Endothelial cell of umbilical vein (primary cell): ENCODE results near the gene XXYLT1. TPM values are rescaled to one million over a fixed set of nuclear protein-coding genes. Genes with fewer than 3 reads are reported as not detected.

ENCODE experiments used
- BruUV-seq: library from RNA; stranded (reverse); fragments of 400-500 nt; replicated peaks from 2 replicates; lab custom pipeline; 2021; lab: Mats Ljungman, UMichigan
- CTCF ChIA-PET: fragments of 300-600, 350-600 bp; sonication (Branson Sonifier 250); formaldehyde crosslinking; loops from one replicate; lab custom pipeline; 2021; ENCODE audit warnings: antibody characterized with exemption, inconsistent platforms; lab: Charles Lee
- POLR2A ChIA-PET: fragments of 300-600, 350-600 bp; sonication (Branson Sonifier 250); formaldehyde crosslinking; loops from one replicate; lab custom pipeline; 2021; ENCODE audit warnings: antibody characterized with exemption, inconsistent platforms; lab: Charles Lee
- DNase-seq: peaks from one replicate; pipeline ENCODE4 v3.0.0-alpha.2; 2011; ENCODE audit warnings: low read depth, low spot score
- FAIRE-seq: peaks from 2 replicates; lab custom pipeline; 2011; peaks lifted over from hg19 to GRCh38; lab: Jason Lieb, UNC
- H2AFZ ChIP-seq: 2 replicates; pipeline ENCODE4 v1.6.0; 2012; ENCODE audit warnings: low read depth, low read length, control low read depth, inconsistent platforms
- H3K27ac ChIP-seq: 2 replicates; pipeline ENCODE4 v1.5.1; 2011; ENCODE audit warnings: low read depth, mild to moderate bottlenecking, control low read depth, low read length, moderate library complexity; ENCODE audit not compliant: insufficient read depth
- H3K27me3 ChIP-seq, 2 experiments: 2 replicates each; pipeline versions ENCODE4 v1.6.0 to v1.6.1; 2011; ENCODE audit warnings: low read length in 2 of 2, mixed read lengths in 1 of 2; ENCODE audit not compliant: control insufficient read depth in 2 of 2, insufficient read depth in 2 of 2
- H3K36me3 ChIP-seq, 2 experiments: 2 replicates in 1 of 2; 3 replicates in 1 of 2; pipeline ENCODE4 v1.5.1; 2011; ENCODE audit warnings: low read length in 2 of 2, mild to moderate bottlenecking in 1 of 2, moderate library complexity in 1 of 2; ENCODE audit not compliant: control insufficient read depth in 2 of 2, insufficient read depth in 2 of 2; ENCODE audit errors: extremely low read depth in 1 of 2
- H3K4me1 ChIP-seq: 3 replicates; pipeline ENCODE4 v1.5.1; 2011; ENCODE audit warnings: mild to moderate bottlenecking, low read length; ENCODE audit not compliant: control insufficient read depth, insufficient read depth; ENCODE audit errors: extremely low read depth
- H3K4me2 ChIP-seq: 2 replicates; pipeline ENCODE4 v1.6.1; 2011; ENCODE audit warnings: low read length, control low read depth, mixed read lengths; ENCODE audit not compliant: insufficient read depth
- H3K4me3 ChIP-seq, 3 experiments: fragments of 200-600 bp in 1 of 3; sonication (generic), shearing (Covaris generic) in 1 of 3; replicated peaks in 1 of 3; 2 replicates each; pipeline ENCODE4 v1.5.1; 2011 to 2016; ENCODE audit warnings: control low read depth in 3 of 3, low read length in 3 of 3, mild to moderate bottlenecking in 2 of 3, inconsistent platforms in 1 of 3, low read depth in 1 of 3, moderate library complexity in 1 of 3; ENCODE audit not compliant: insufficient read depth in 1 of 3
- H3K79me2 ChIP-seq: 2 replicates; pipeline ENCODE4 v1.6.0; 2012; ENCODE audit warnings: low read length, inconsistent platforms; ENCODE audit not compliant: control insufficient read depth, insufficient read depth
- H3K9ac ChIP-seq: replicated peaks from 2 replicates; pipeline ENCODE3; 2011; ENCODE audit warnings: low read length, control low read depth; ENCODE audit not compliant: insufficient read depth; ENCODE audit errors: extremely low read depth
- H3K9me1 ChIP-seq: replicated peaks from 3 replicates; pipeline ENCODE4 v1.6.0; 2011; ENCODE audit warnings: mild to moderate bottlenecking, low read length; ENCODE audit not compliant: control insufficient read depth, insufficient read depth; ENCODE audit errors: extremely low read depth
- H3K9me3 ChIP-seq: replicated peaks from 2 replicates; pipeline ENCODE4 v1.5.1; 2012; ENCODE audit warnings: low read length, inconsistent platforms; ENCODE audit not compliant: control insufficient read depth, insufficient read depth
- H4K20me1 ChIP-seq: replicated peaks from 2 replicates; pipeline ENCODE3; 2011; ENCODE audit warnings: mild to moderate bottlenecking, low read length; ENCODE audit not compliant: control insufficient read depth, insufficient read depth; ENCODE audit errors: extremely low read depth
- EZH2 ChIP-seq: IDR thresholded peaks from 2 replicates; pipeline ENCODE4 v1.6.1; 2012; ENCODE audit warnings: borderline replicate concordance, low read depth, mild to moderate bottlenecking, moderate library complexity, low read length, inconsistent platforms; ENCODE audit not compliant: severe bottlenecking
- FOS ChIP-seq: IDR thresholded peaks from 2 replicates; pipeline ENCODE4 v1.6.1; 2011; ENCODE audit warnings: mild to moderate bottlenecking, low read length, moderate library complexity, borderline replicate concordance; ENCODE audit not compliant: insufficient read depth
- GATA2 ChIP-seq: IDR thresholded peaks from 2 replicates; pipeline ENCODE4 v1.7.0; 2011; ENCODE audit warnings: low read depth, mild to moderate bottlenecking, moderate library complexity, mixed read lengths, low read length; ENCODE audit not compliant: insufficient read length, insufficient read depth
- JUN ChIP-seq: IDR thresholded peaks from 2 replicates; pipeline ENCODE4 v1.6.1; 2011; ENCODE audit warnings: borderline replicate concordance, low read depth; ENCODE audit not compliant: insufficient read length, insufficient read depth
- MYC ChIP-seq: IDR thresholded peaks from one replicate; pipeline ENCODE4 v1.6.1; 2011; ENCODE audit warnings: mild to moderate bottlenecking, low read depth, low read length
- POLR2A ChIP-seq: IDR thresholded peaks from 2 replicates; pipeline ENCODE4 v1.6.1; 2012; ENCODE audit warnings: low read depth, mild to moderate bottlenecking, control low read depth, low read length
- POLR2AphosphoS5 ChIP-seq: IDR thresholded peaks from 2 replicates; pipeline ENCODE4 v1.6.1; 2012; ENCODE audit warnings: low read depth, mild to moderate bottlenecking, control low read depth, low read length, moderate library complexity; ENCODE audit not compliant: insufficient read depth
- dilution Hi-C: fragments of 300-500 bp; cut with MboI; formaldehyde crosslinking; loops from one replicate; pipeline ENCODE4 v1.15.0; 2019; ENCODE audit warnings: low sequenced_read_pairs; ENCODE audit not compliant: extremely low pct_ligation_motif_present
- intact Hi-C: fragments of 100-400 bp; cut with micrococcal nuclease; formaldehyde crosslinking; loops from one replicate; pipeline ENCODE4 v1.10.0; 2022
- polyA plus RNA-seq, 4 experiments: library from polyadenylated mRNA; depleted of rRNA in 3 of 4; stranded (reverse) in 3 of 4; unstranded in 1 of 4; fragments of >200 nt; gene quantifications; 2 replicates each; pipeline versions ENCODE4 v1.2.1 to v1.2.3, GENCODE V29; 2011 to 2012; ENCODE audit warnings: missing spikeins in 1 of 4
- total RNA-seq: library from RNA; stranded (reverse); gene quantifications from 2 replicates; pipeline ENCODE4 v1.2.3, GENCODE V29; 2021
- TF ChIP-seq, protein P1 (sequence below), 2 donors: IDR thresholded peaks; 1 replicate in 1 of 2; 2 replicates in 1 of 2; pipeline ENCODE4 v1.5.1; 2011; ENCODE audit warnings: low read length in 2 of 2, mild to moderate bottlenecking in 2 of 2, moderate library complexity in 2 of 2, control low read depth in 1 of 2, inconsistent platforms in 1 of 2, low read depth in 1 of 2; ENCODE audit not compliant: insufficient read depth in 1 of 2; ENCODE audit errors: extremely low read depth in 1 of 2
- TF ChIP-seq, protein P2 (sequence below): IDR thresholded peaks from 2 replicates; pipeline ENCODE4 v1.6.1; 2011; ENCODE audit not compliant: insufficient read depth, insufficient read length

XXYLT1 gene
- total and polyA plus RNA-seq, 2 donors (not counting 3 experiments of a cell fraction or from before 2014, with no cell fraction given): 54.4 to 78.1 TPM

DNA sequence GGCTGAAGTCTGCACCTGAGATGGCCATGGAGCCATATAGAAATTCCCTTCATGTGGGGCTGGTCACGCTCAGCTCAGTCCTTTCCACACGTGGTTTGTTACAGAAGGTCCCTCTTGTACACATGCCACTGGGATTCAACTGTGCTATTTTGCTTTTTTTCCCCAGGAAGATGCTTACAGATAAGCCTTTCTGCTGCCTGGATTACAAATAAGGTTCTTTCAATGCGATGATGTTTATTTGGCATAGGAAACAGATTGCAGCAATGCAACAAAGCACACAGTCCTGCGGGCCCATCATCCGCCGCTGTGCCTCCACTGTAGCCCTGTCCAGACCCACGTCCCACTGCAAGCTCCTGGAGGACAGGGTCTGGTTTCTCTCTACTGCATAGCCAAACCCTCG is 124.8 kb downstream of the XXYLT1 start:
- no TSS peak for BruUV-seq
- H2AFZ ChIP-seq: no peak overlapping the region
- intact Hi-C loops: no loop called here
- H3K4me3 ChIP-seq: no peak overlapping the region
- no peak overlapping the region for H3K27ac ChIP-seq
- H3K4me1 ChIP-seq: peaks cover 51% of the 10 kb centered on the region
- TF ChIP-seq GATA2 (no peak), EZH2 (no peak)
- H4K20me1 ChIP-seq: no peaks in the 10 kb centered on the region
- H3K9ac ChIP-seq: no peak overlapping the region
- DNase-seq (no peak), FAIRE-seq (no peak)
- no peaks in the 10 kb centered on the region for H3K9me3 ChIP-seq
- no peaks in the 10 kb centered on the region for H3K9me1 ChIP-seq
- no peak overlapping the region for H3K4me2 ChIP-seq
- ChIA-PET POLR2A (no interaction called here), CTCF (interaction anchor here (1.8 kb wide), 1 partner anchor 463 kb away, joined by 7 read pairs; no protein-coding TSS in a partner anchor)
- peaks cover 13% of the 10 kb centered on the region for H3K79me2 ChIP-seq
- H3K36me3 ChIP-seq: no peaks in the 10 kb centered on the region
- dilution Hi-C loops: no loop called here
- no peaks in the 10 kb centered on the region for H3K27me3 ChIP-seq

- H3K9ac ChIP-seq: no peak overlapping the region
- no peaks in the 10 kb centered on the region for H3K36me3 ChIP-seq
- intact Hi-C loops: no loop called here
- peaks cover 50% of the 10 kb centered on the region for H3K4me1 ChIP-seq
- POLR2A ChIA-PET: no interaction called here
- no peaks in the 10 kb centered on the region for H4K20me1 ChIP-seq
- no peak overlapping the region for H3K4me2 ChIP-seq
- no peak overlapping the region for H2AFZ ChIP-seq
- TF ChIP-seq JUN (no peak), POLR2A (no peak), EZH2 (no peak), FOS (no peak), GATA2 (no peak), MYC (no peak), POLR2AphosphoS5 (no peak)
- TF ChIP-seq, protein P1, sequence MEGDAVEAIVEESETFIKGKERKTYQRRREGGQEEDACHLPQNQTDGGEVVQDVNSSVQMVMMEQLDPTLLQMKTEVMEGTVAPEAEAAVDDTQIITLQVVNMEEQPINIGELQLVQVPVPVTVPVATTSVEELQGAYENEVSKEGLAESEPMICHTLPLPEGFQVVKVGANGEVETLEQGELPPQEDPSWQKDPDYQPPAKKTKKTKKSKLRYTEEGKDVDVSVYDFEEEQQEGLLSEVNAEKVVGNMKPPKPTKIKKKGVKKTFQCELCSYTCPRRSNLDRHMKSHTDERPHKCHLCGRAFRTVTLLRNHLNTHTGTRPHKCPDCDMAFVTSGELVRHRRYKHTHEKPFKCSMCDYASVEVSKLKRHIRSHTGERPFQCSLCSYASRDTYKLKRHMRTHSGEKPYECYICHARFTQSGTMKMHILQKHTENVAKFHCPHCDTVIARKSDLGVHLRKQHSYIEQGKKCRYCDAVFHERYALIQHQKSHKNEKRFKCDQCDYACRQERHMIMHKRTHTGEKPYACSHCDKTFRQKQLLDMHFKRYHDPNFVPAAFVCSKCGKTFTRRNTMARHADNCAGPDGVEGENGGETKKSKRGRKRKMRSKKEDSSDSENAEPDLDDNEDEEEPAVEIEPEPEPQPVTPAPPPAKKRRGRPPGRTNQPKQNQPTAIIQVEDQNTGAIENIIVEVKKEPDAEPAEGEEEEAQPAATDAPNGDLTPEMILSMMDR (IDR thresholded peaks at IDR 0.05; ENCODE audit: extremely low read depth in 1 of 2, insufficient read depth in 1 of 2, low read depth in 1 of 2, low read length in 2 of 2): no peak
- TF ChIP-seq, protein P2, sequence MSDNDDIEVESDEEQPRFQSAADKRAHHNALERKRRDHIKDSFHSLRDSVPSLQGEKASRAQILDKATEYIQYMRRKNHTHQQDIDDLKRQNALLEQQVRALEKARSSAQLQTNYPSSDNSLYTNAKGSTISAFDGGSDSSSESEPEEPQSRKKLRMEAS: no peak
- no peaks in the 10 kb centered on the region for H3K9me1 ChIP-seq
- H3K79me2 ChIP-seq: peaks cover 13% of the 10 kb centered on the region
- H3K9me3 ChIP-seq: no peaks in the 10 kb centered on the region
- H3K27ac ChIP-seq: no peak overlapping the region
- BruUV-seq: no TSS peak
- CTCF ChIA-PET: interaction anchor here (1.8 kb wide), 1 partner anchor 463 kb away, joined by 7 read pairs; no protein-coding TSS in a partner anchor
- dilution Hi-C loops: no loop called here
- no peak for FAIRE-seq
- H3K4me3 ChIP-seq: no peak overlapping the region
- DNase-seq: no peak
- H3K27me3 ChIP-seq: no peaks in the 10 kb centered on the region
Observed at GRCh38 chr3:195145579-195145978, 125.4 kb downstream of the XXYLT1 start.
